ENCODE measurements around the gene KBTBD7. TPM values are rescaled to one million over a fixed set of nuclear protein-coding genes. Genes with fewer than 3 reads are reported as not detected.

KBTBD7 gene
- total and polyA plus RNA-seq, 9 of the 15 experiments (the other 6 are each of a cell fraction or from before 2014, with no cell fraction given) = 1.8 to 4.4 (median 3.3) TPM

GRCh38 chr13:41212881-41213280 lies 18.5 kb upstream of the KBTBD7 start:
- no peak for ATAC-seq
- TF ChIP-seq ZNF318 (IDR thresholded peaks at IDR 0.05; ENCODE audit: borderline replicate concordance in 1 of 2, low read depth in 1 of 2) (no peak), SNIP1 (IDR thresholded peaks at IDR 0.05; ENCODE audit: low read depth) (no peak), ZNF232 (CRISPR knock-in tag; IDR thresholded peaks at IDR 0.05) (no peak), GATAD2A (IDR thresholded peaks at IDR 0.05) (no peak), MITF (IDR thresholded peaks at IDR 0.05) (no peak), ZMIZ1 (IDR thresholded peaks at IDR 0.05; ENCODE audit: low read depth in 2 of 2, low read length in 2 of 2) (no peak), DEAF1 (CRISPR knock-in tag; IDR thresholded peaks at IDR 0.05) (no peak)

More at GRCh38 chr13:41212881-41213280, 18.5 kb upstream of the KBTBD7 start:
- H3K4me3 ChIP-seq = no peak overlapping the region
- no peaks in the 10 kb centered on the region for H4K20me1 ChIP-seq (replicated peaks; ENCODE audit: control insufficient read depth, insufficient read depth, low read length)
- H3K27ac ChIP-seq (ENCODE audit: extremely low read depth, low read depth, low read length) = no peak overlapping the region
- BruUV-seq (replicated peaks) = no TSS peak
- H3K4me2 ChIP-seq (ENCODE audit: insufficient read depth, low read length) = no peak overlapping the region
- H3K27me3 ChIP-seq (ENCODE audit: control insufficient read depth in 2 of 2, insufficient read depth in 2 of 2, low read length in 2 of 2) = no peaks in the 10 kb centered on the region
- intact Hi-C loops (cut with micrococcal nuclease) = no loop called here
- H3K9me1 ChIP-seq (ENCODE audit: control insufficient read depth, insufficient read depth, low read length) = no peaks in the 10 kb centered on the region
- no peaks in the 10 kb centered on the region for H3K4me1 ChIP-seq (replicated peaks in 1 of 2; ENCODE audit: control insufficient read depth in 2 of 2, insufficient read depth in 2 of 2, low read length in 2 of 2)
- DNase-seq (ENCODE audit: extremely low read depth in 1 of 4, low spot score in 3 of 4) (no peak), FAIRE-seq (no peak)
- ChIA-PET POLR2A (interaction anchor here (0.6 to 1.4 kb wide), 2 partner anchors 84 to 900 kb away, joined by 3 read pairs; no protein-coding TSS in a partner anchor), CTCF (ENCODE audit: low intra/inter-chr PET ratio) (interaction anchor here (0.6 kb wide), 1 partner anchor 13 kb away, joined by 3 read pairs; no protein-coding TSS in a partner anchor)
- H3K36me3 ChIP-seq (ENCODE audit: control insufficient read depth, insufficient read depth, low read length) = no peaks in the 10 kb centered on the region
- in situ Hi-C loops (cut with MboI) = no loop called here
- no peaks in the 10 kb centered on the region; the same call in 1 of the 2 replicates for H3K9me3 ChIP-seq (replicated peaks; ENCODE audit: control insufficient read depth, insufficient read depth, low read depth, low read length)
- H3K9ac ChIP-seq (ENCODE audit: insufficient read depth in 1 of 2, low read depth in 2 of 2, low read length in 2 of 2) = no peak overlapping the region
- H3K79me2 ChIP-seq (ENCODE audit: control insufficient read depth, insufficient read depth, low read length) = no peaks in the 10 kb centered on the region
- H2AFZ ChIP-seq (ENCODE audit: low read depth, low read length) = no peak overlapping the region
